GM21360 (cell line): ENCODE data around the gene DNAJC2.
"Not testable (repeated sequence)": the region's sequence is repeated elsewhere in the genome, so short reads cannot be mapped to it uniquely, and the experiment has no call there.

Experiments
- ATAC-seq: cut with Tn5 transposase; IDR thresholded peaks from one replicate; pipeline ENCODE4 v1.9.1; 2021; ENCODE audit warnings: mild to moderate bottlenecking, moderate library complexity; ENCODE audit not compliant: unreplicated experiment

DNAJC2 gene

GRCh38 chr7:103343332-103343731, 1.2 kb downstream of the DNAJC2 start:
- no peak for ATAC-seq

GRCh38 chr7:103341466-103341865, 3.1 kb downstream of the DNAJC2 start:
- no peak for ATAC-seq

DNA sequence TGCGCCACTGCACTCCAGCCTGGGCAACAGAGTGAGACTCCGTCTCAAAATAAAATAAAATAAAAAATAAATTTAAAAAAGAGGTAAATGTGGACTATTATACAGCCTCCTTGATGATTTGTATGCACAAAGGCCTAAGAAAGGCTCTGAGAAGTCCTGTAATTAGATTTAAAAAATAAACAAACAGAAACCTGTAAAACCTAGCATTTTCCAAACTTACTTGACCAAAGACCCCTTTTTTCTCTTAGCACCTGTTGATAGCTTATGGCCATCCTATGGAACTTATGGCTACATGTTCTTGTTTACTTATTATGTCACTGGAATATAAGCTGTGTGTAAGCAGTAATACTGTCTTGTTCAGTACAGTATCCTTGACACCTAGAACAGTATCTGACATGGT, 5.7 kb downstream of the DNAJC2 start:
- ATAC-seq: no peak

GRCh38 chr7:103336761-103337160, 7.8 kb downstream of the DNAJC2 start:
- ATAC-seq: no peak

DNA sequence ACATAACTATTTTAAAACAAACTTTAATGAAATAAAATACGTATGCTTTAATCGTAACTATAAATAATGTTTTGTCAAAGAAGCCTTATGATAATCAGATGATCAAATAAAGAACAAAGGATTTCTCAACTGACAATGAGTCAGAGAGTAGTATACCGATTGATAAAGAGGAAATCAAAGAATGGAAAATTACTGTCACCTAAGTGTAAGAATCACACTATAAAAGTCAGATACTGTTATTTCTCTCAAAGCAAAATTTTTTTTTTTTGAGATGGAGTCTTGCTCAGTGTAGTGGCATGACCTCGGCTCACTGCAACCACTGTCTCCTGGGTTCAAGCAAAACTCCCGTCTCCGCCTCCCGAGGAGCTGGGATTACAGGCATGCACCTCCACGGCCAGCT, 18.8 kb downstream of the DNAJC2 start:
- no peak for ATAC-seq

GRCh38 chr7:103317009-103317408, 27.6 kb downstream of the DNAJC2 start:
- ATAC-seq: no peak

GRCh38 chr7:103316380-103316941, 28.1 kb downstream of the DNAJC2 start:
- ATAC-seq: no peak

GRCh38 chr7:103314852-103315251, 29.7 kb downstream of the DNAJC2 start:
- ATAC-seq: no peak

DNA sequence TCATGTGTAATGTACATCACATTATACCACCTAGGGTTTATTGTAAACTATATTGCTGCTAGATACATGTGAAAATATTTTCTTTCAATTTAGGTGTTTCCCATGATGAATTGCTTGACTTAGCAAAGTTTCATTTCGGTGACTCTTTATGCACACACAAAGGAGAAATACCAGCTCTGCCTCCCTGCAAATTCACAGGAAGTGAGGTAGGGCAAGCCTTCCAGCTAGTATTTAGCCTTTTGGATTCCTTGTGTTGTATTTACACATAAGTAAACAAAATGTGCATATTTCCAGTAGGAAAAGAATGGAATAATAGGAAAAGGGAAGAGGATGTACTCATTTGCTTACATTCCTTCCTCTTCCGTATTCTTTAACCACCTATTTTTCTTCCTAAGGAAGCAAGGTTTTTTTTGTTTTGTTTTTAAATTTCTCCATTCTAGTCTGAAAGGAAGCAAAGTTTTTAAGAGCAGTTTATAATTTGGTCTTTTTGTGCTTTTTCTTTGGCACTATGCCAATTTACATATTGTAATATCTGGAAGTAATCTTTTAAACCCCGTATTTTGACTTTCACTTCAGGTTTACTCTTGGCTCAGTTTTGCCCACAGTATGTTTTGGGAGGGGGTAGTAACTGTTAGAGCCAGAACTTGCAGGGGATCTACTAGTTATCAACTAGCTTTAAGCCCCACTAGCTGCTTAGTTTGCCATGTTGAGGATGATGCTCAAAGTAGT, 36.9 kb downstream of the DNAJC2 start:
- no peak for ATAC-seq

DNA sequence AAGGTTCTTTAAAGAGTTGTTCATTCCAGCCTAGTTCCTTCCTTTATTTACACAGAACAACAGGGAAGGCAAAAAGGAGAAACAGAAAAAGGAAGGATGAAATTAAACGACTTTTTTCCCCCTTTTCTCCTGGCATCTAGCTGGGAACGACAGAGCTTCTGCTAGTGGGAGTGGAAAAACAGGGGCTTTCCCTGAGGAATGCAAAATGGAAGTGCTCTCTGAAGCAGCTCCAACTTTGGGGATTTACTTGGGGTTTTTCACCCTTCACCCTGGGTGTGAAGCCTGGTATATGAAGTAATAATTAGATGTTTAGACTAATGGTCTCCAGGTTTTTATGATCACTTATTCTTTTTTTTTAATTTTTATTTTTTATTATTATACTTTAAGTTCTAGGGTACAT, 43.1 kb downstream of the DNAJC2 start:
- no peak for ATAC-seq

- ATAC-seq: no peak
Measured at GRCh38 chr7:103299660-103300059, 44.9 kb downstream of the DNAJC2 start.

- ATAC-seq: no peak
Measured at GRCh38 chr7:103297837-103298179, 46.8 kb downstream of the DNAJC2 start.

DNA sequence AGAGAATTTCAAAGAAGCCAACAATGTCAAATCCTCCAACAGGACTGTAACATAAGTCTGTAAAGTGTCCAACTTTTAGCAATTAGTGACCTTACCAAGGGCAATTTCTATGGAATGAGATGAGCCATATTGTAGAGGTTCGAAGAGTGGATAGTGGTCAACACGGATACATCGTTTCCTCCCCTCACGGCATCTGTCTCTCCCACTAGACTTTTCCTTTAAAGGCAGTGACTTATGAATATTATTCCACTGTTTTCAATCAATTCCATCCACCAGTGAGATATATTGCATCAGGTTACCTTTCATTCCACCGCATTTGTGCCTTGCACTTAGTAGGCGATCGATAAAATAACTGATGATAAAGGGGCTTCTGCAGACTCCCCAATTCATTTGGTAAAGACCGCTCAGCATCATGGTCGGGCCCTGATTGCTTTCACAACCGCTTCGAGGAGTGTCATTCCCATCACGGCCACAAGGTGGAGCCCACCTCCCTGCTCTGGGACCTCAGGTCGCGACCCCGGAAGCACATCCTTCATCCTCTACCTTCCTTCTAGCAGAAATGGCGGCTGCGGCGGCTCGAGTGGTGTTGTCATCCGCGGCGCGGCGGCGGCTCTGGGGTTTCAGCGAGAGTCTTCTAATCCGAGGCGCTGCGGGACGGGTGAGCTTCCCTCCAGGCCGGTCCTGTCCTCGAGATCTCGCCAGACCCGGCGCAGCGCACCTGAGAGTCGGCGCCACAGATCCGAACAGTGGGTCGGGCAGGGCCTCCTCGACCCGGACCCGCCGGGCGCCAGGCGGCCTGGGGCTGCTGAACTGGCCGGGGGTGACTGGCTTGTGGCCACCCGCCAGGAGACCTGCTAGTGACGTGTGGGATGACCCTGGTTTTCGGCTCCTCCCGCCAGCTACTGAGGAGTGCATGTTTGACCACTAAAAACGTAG, 47.4 kb downstream of the DNAJC2 start, which contains the start of gene PMPCB:
TSS of gene PMPCB (plus strand) at position 535 of the 936 bp plus-strand sequence. CDS start at position 560, 25 bp downstream.
- peak; percentile 85 for ATAC-seq

- no peak for ATAC-seq
Measured at GRCh38 chr7:103293526-103293925, 51.0 kb downstream of the DNAJC2 start.

DNA sequence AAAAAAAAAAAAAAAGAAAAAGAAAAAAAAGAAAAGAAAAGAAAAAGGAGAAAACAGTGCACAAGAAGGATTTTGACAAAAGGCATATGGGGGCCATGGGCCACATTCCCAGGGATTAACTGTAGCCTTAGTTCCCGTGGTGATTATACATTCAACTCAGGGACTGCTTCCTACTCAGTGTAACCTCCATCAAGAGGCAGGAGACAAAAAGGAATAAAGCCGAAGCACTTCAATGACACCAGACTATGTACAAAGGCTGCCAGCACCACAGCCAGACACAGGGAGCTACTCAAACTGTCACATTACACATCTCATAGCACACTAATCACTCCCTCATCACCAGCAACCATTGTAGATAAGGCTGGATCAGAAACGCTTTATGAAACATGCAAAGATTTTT, 52.4 kb downstream of the DNAJC2 start:
- ATAC-seq: no peak

GRCh38 chr7:103282802-103283427, 61.7 kb downstream of the DNAJC2 start:
- ATAC-seq: not testable (repeated sequence)

- ATAC-seq: peak; percentile 14
Measured at GRCh38 chr7:103280803-103281155, 63.8 kb downstream of the DNAJC2 start.

- ATAC-seq: peak; percentile 92
Measured at GRCh38 chr7:103279963-103280802, 64.4 kb downstream of the DNAJC2 start.

GRCh38 chr7:103279636-103279962, 65.0 kb downstream of the DNAJC2 start:
- peak; percentile 39 for ATAC-seq

GRCh38 chr7:103278195-103278594, 66.4 kb downstream of the DNAJC2 start:
- not testable (repeated sequence) for ATAC-seq
